Dedifferentiated amniotic fluid mesenchymal stem cell (primary cell): ENCODE results near the gene GALNT18.

Experiments used
- DNase-seq: peaks from one replicate; pipeline ENCODE4 v3.0.0-alpha.2; 2016; ENCODE audit errors: extremely low spot score

GALNT18 gene

GRCh38 chr11:11239959-11240358 is 381.8 kb downstream of the GALNT18 start:
- no peak for DNase-seq

- DNase-seq: no peak
These were observed 384.6 kb downstream of the GALNT18 start for GRCh38 chr11:11237070-11237832.

- DNase-seq: no peak
These were observed 385.2 kb downstream of the GALNT18 start for GRCh38 chr11:11236498-11237059.

GRCh38 chr11:11231763-11232162 is 390.0 kb downstream of the GALNT18 start:
- no peak for DNase-seq

GRCh38 chr11:11230802-11231562 is 390.8 kb downstream of the GALNT18 start:
- DNase-seq: no peak

GRCh38 chr11:11230087-11230486 is 391.7 kb downstream of the GALNT18 start:
- no peak for DNase-seq

- no peak for DNase-seq
These were observed 392.2 kb downstream of the GALNT18 start for GRCh38 chr11:11229647-11230046.

- no peak for DNase-seq
These were observed 394.3 kb downstream of the GALNT18 start for GRCh38 chr11:11227296-11228085.
